ENCODE results near the gene MAGEA9B.
"Not testable (repeated sequence)": the region's sequence is repeated elsewhere in the genome, so short reads cannot be mapped to it uniquely, and the experiment has no call there.

MAGEA9B gene, protein sequence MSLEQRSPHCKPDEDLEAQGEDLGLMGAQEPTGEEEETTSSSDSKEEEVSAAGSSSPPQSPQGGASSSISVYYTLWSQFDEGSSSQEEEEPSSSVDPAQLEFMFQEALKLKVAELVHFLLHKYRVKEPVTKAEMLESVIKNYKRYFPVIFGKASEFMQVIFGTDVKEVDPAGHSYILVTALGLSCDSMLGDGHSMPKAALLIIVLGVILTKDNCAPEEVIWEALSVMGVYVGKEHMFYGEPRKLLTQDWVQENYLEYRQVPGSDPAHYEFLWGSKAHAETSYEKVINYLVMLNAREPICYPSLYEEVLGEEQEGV

DNA sequence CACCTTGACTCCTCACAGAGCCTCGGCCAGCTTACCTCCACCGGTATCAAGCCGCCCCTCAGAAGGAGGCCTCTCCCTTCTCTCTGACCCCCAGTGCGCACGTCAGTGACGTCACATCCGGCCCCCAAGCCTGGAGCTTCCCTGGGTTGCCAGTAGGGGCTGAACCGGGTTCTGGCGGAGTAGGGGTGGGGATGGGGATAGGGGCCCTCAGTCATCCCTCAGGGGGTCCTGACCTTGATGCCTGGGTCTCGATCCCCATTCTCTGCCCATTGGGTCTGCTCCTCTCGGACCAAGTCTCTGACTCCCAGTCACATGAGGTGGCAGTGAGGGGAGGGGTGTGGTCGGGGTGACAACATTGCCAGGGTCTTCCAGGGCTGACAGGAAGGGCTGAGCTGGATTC is at the start of gene MAGEA9B:
TSS of gene MAGEA9B (minus strand) at position 101 of the 400 bp plus-strand sequence. CDS start 4,280 bp downstream, outside the sequence.
- DNase-seq (ENCODE audit: extremely low read depth, low read depth), result not testable (repeated sequence)

DNA sequence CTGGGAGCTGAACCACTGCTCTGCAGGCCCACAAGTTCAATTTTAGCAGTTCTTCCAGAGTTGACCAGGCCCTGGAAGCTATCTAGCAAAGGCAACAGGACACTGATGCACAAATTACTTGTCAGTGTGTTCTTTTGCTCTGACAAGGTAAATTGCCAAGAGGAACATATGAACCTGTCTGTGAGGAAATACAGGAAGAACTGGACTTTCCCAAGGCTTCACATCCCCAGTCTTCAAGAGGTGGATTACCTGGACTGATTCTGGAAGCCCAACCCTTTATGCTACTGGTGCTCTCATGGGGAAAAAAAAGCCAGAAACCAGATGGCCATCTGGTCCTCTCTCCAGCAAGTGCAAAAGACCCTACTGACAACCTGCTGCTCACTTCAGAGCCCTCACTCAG is 46.3 kb upstream of the MAGEA9B start:
- no peak for DNase-seq (ENCODE audit: extremely low read depth, low read depth)
- H3K4me3 ChIP-seq (replicated peaks; ENCODE audit: low read depth, low read length), result no peak overlapping the region
- TF ChIP-seq, protein P1, sequence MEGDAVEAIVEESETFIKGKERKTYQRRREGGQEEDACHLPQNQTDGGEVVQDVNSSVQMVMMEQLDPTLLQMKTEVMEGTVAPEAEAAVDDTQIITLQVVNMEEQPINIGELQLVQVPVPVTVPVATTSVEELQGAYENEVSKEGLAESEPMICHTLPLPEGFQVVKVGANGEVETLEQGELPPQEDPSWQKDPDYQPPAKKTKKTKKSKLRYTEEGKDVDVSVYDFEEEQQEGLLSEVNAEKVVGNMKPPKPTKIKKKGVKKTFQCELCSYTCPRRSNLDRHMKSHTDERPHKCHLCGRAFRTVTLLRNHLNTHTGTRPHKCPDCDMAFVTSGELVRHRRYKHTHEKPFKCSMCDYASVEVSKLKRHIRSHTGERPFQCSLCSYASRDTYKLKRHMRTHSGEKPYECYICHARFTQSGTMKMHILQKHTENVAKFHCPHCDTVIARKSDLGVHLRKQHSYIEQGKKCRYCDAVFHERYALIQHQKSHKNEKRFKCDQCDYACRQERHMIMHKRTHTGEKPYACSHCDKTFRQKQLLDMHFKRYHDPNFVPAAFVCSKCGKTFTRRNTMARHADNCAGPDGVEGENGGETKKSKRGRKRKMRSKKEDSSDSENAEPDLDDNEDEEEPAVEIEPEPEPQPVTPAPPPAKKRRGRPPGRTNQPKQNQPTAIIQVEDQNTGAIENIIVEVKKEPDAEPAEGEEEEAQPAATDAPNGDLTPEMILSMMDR (IDR thresholded peaks at IDR 0.05; ENCODE audit: low read depth, low read length, missing control alignments), result no peak

More for the DNA sequence above, at the start of gene MAGEA9B:
- not testable (repeated sequence) for H3K4me3 ChIP-seq (replicated peaks; ENCODE audit: low read depth, low read length)

DNA sequence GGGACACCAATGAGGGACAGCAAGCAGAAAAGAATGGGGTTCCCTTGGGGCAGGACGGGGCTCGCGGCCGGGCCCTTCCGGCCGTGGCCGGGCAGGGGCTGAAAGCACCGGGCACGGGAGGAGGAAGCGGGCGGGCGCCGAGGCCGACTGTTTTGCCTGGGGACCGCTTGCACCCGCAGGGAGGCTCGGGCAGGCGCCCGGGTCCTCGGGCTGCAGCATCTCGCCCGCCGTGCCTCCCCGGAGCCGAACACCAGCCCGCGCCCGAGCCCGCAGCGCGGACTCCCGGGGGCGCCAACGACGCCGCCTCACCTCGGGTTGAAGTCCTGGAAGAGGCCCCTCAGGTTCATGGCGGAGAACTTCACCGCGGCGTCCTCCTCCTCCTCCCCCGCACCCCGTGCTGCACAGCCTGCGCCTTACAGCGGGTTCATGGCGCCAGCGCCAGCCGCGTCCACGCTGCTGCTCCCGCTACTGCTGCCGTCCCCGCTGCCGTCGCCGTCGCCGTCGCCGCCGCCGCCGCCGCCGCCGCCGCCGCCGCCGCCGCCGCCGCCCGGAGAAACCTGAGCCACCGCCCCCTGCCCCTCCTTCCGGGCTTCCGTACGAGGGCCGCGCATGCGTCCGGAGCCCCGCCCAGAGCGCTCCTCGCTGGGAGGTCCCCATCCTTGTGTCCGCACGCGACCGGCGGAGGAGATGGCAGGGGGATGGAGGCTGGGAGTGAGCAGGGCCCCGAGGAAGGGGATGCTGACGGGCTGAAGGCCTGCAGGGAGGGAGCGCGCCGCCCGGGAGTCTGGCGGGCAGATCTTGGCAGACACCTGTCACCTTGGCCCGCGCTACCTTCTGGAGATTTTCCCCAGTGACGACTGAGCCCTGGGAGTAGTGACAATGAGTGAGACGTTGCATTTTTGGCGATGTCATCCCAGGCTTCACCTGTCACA is 44.2 kb upstream of the MAGEA9B start, which contains the start of gene TMEM185A:
TSS of gene TMEM185A (minus strand) at position 559 of the 932 bp plus-strand sequence. CDS start at position 347, 212 bp downstream.
- TF ChIP-seq, protein P1 (IDR thresholded peaks at IDR 0.05; ENCODE audit: low read depth, low read length, missing control alignments), result no peak
- no peak for DNase-seq (ENCODE audit: extremely low read depth, low read depth)
- peak within 1 kb of the TSS; percentile 54 for H3K4me3 ChIP-seq (replicated peaks; ENCODE audit: low read depth, low read length)

DNA sequence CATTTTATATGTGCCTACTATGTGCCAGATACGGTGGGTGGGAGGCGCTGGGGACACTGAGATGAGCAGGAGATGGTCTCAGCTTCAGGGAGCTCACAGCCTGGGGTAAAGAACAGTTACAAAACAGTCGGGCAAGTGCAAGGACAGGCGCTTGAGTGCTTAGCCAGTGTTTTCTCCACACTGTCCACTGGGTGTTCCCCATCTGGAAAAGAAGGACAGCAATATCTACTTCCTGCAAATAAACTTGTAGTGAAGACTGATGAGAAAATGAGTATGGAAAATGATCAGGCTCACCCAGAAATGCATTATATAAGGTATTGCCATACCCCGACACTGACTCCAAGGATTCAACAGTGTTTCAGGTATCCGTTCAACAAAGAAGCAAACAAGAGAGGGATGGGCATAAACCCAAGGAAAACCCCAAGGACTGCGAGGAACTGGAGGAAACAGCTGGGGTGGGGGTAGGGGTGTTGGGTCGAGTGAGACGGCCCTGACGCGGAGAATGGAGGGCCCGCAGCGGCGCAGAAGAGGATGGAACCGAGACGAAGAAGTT is 43.5 kb upstream of the MAGEA9B start:
- no peak for DNase-seq (ENCODE audit: extremely low read depth, low read depth)
- H3K4me3 ChIP-seq (replicated peaks; ENCODE audit: low read depth, low read length), result peak overlapping the region; percentile 54
- TF ChIP-seq, protein P1 (IDR thresholded peaks at IDR 0.05; ENCODE audit: low read depth, low read length, missing control alignments), result no peak

DNA sequence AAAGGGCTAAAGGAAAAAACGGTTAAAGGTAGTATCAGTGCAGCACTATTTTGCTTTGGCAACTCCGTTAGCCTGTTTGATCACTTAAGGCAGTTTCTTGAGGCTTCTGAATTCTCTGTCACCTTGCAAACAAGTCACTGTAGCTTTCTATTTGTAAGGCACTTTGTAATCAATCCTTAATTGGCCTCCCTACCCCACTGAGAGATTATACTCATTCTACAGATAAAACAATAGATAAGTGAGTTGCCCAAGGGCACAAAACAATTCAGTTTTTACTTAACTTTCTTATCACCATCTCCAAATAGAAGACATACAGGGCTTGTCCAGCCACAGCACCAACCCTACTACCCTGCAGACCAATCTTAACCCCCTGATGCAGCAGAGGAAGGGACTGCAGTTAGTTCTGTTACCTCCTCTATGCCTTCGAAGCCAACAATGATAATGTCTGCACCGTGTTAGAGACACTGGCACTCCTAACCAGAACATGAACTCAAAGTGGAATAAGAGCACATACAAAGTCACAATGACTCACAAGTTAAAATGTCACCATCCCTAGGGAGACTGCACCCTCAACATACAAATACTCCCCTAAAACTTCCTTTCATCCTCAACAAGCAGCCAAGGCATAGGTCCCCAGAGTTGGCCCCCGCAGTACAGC is 42.6 kb upstream of the MAGEA9B start:
- TF ChIP-seq, protein P1 (IDR thresholded peaks at IDR 0.05; ENCODE audit: low read depth, low read length, missing control alignments), result no peak
- H3K4me3 ChIP-seq (replicated peaks; ENCODE audit: low read depth, low read length), result peak overlapping the region; percentile 54
- no peak for DNase-seq (ENCODE audit: extremely low read depth, low read depth)

DNA sequence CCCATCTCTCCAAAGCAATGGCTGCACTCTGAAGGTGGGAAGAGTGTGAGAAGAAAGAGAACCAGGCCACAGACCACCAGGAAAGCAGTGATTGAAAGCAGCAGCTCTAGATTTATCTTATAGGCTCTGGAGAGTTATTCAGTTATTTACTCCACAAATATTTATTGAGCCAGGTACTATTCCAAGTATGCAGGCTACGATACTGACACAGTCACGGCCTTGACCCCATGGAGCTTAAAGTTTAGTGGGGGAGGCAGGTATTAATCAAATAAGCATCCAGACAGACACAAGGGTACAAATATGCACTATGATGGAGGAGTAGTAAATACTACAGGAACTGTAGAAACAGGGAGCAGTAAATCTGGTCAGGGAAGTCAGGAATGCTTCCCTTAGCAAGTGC is 41.5 kb upstream of the MAGEA9B start:
- H3K4me3 ChIP-seq (replicated peaks; ENCODE audit: low read depth, low read length), result no peak overlapping the region
- TF ChIP-seq, protein P1 (IDR thresholded peaks at IDR 0.05; ENCODE audit: low read depth, low read length, missing control alignments), result no peak
- no peak for DNase-seq (ENCODE audit: extremely low read depth, low read depth)

Data from HFF-Myc (cell line).